ENCODE results near the gene USP22. TPM values are rescaled to one million over a fixed set of nuclear protein-coding genes. Genes with fewer than 3 reads are reported as not detected.

Gene USP22
- total RNA-seq, 1 donor from 2014 or later, result 279 TPM

GRCh38 chr17:21082001-21082436 lies 39.2 kb upstream of the USP22 start:
- Mint-ChIP-seq H3K36me3 (no peaks in the 10 kb centered on the region), H3K27ac (no peak overlapping the region), H3K9me3 (no peaks in the 10 kb centered on the region), H3K27me3 (peaks cover 18% of the 10 kb centered on the region), H3K4me3 (no peak overlapping the region), H3K4me1 (ENCODE audit: unreplicated experiment) (no peaks in the 10 kb centered on the region)
- DNase-seq (ENCODE audit: extremely low spot score, unreplicated experiment), result no peak
- TF ChIP-seq CTCF (conservative IDR thresholded peaks at IDR 0.05), result no peak

GRCh38 chr17:21079196-21079595 lies 36.4 kb upstream of the USP22 start:
- Mint-ChIP-seq H3K36me3 (no peaks in the 10 kb centered on the region), H3K27me3 (peaks cover 22% of the 10 kb centered on the region), H3K4me1 (ENCODE audit: unreplicated experiment) (peaks cover 5% of the 10 kb centered on the region), H3K4me3 (no peak overlapping the region), H3K9me3 (no peaks in the 10 kb centered on the region), H3K27ac (no peak overlapping the region)
- DNase-seq (ENCODE audit: extremely low spot score, unreplicated experiment), result no peak
- no peak for TF ChIP-seq CTCF (conservative IDR thresholded peaks at IDR 0.05)

- TF ChIP-seq CTCF (conservative IDR thresholded peaks at IDR 0.05), result no peak
- Mint-ChIP-seq H3K36me3 (no peaks in the 10 kb centered on the region), H3K9me3 (no peaks in the 10 kb centered on the region), H3K27me3 (peaks cover 22% of the 10 kb centered on the region), H3K27ac (no peak overlapping the region), H3K4me3 (no peak overlapping the region), H3K4me1 (ENCODE audit: unreplicated experiment) (peaks cover 5% of the 10 kb centered on the region)
- no peak for DNase-seq (ENCODE audit: extremely low spot score, unreplicated experiment)
These were observed 35.4 kb upstream of the USP22 start for GRCh38 chr17:21078016-21078780.

- Mint-ChIP-seq H3K4me3 (no peak overlapping the region), H3K36me3 (no peaks in the 10 kb centered on the region), H3K4me1 (ENCODE audit: unreplicated experiment) (peaks cover 5% of the 10 kb centered on the region), H3K9me3 (no peaks in the 10 kb centered on the region), H3K27ac (no peak overlapping the region), H3K27me3 (peaks cover 22% of the 10 kb centered on the region)
- no peak for TF ChIP-seq CTCF (conservative IDR thresholded peaks at IDR 0.05)
- no peak for DNase-seq (ENCODE audit: extremely low spot score, unreplicated experiment)
These were observed 34.5 kb upstream of the USP22 start for GRCh38 chr17:21077281-21077680.

- no peaks in the 10 kb centered on the region for H3K36me3 Mint-ChIP-seq
- no peak for TF ChIP-seq CTCF (conservative IDR thresholded peaks at IDR 0.05)
- no peaks in the 10 kb centered on the region for H3K9me3 Mint-ChIP-seq
- no peak overlapping the region for H3K4me3 Mint-ChIP-seq
- no peak overlapping the region for H3K27ac Mint-ChIP-seq
- DNase-seq (ENCODE audit: extremely low spot score, unreplicated experiment), result no peak
- peaks cover 5% of the 10 kb centered on the region for H3K4me1 Mint-ChIP-seq (ENCODE audit: unreplicated experiment)
- peaks cover 22% of the 10 kb centered on the region for H3K27me3 Mint-ChIP-seq
These were observed 33.4 kb upstream of the USP22 start for GRCh38 chr17:21076242-21076641.

Data from type B pancreatic cell (in vitro differentiated cells).